T47D (cell line): ENCODE data around the gene PDIA5.

Experiments
- DNase-seq, 2 experiments: peaks; one replicate each; pipeline versions ENCODE4 v3.0.0 to v3.0.0-alpha.2; 2011 to 2012; ENCODE audit warnings: low read depth in 1 of 2, low spot score in 1 of 2
- JUND ChIP-seq: IDR thresholded peaks from 2 replicates; pipeline ENCODE4 v1.6.1; 2012; ENCODE audit warnings: low read depth
- in situ Hi-C: cut with HindIII; loops from 2 replicates; pipeline ENCODE4 v1.10.0; 2016; ENCODE audit warnings: low sequenced_read_pairs, low pct_unique_long_range_greater_than_20kb

Gene PDIA5

GRCh38 chr3:123028233-123028828 lies 38.5 kb upstream of the PDIA5 start:
- peak; percentile 63 to 67 for DNase-seq
- in situ Hi-C loops = no loop called here
- TF ChIP-seq JUND = no peak

- in situ Hi-C loops = no loop called here
- DNase-seq = no peak
- no peak for TF ChIP-seq JUND
Observed at GRCh38 chr3:123031051-123031450, 35.8 kb upstream of the PDIA5 start.

- in situ Hi-C loops = no loop called here
- DNase-seq = no peak
- TF ChIP-seq JUND = no peak
Observed at GRCh38 chr3:123032057-123032456, 34.8 kb upstream of the PDIA5 start.

GRCh38 chr3:123034120-123034519 lies 32.7 kb upstream of the PDIA5 start:
- in situ Hi-C loops = no loop called here
- no peak for TF ChIP-seq JUND
- DNase-seq = no peak

GRCh38 chr3:123034996-123035395 lies 31.8 kb upstream of the PDIA5 start:
- DNase-seq = no peak
- no peak for TF ChIP-seq JUND
- in situ Hi-C loops = no loop called here

GRCh38 chr3:123036352-123037014 lies 30.3 kb upstream of the PDIA5 start:
- in situ Hi-C loops = no loop called here
- no peak for TF ChIP-seq JUND
- no peak for DNase-seq

GRCh38 chr3:123037015-123037375 lies 29.8 kb upstream of the PDIA5 start:
- no peak for TF ChIP-seq JUND
- in situ Hi-C loops = no loop called here

GRCh38 chr3:123038751-123039150 lies 28.1 kb upstream of the PDIA5 start:
- DNase-seq = peak in 1 of 2 experiments; percentile 57
- in situ Hi-C loops = no loop called here
- no peak for TF ChIP-seq JUND

More at GRCh38 chr3:123037015-123037375, 29.8 kb upstream of the PDIA5 start:
- DNase-seq = no peak

- in situ Hi-C loops = no loop called here
Observed at GRCh38 chr3:123039178-123039577, 27.6 kb upstream of the PDIA5 start.

GRCh38 chr3:123042413-123042812 lies 24.4 kb upstream of the PDIA5 start:
- no peak for DNase-seq
- in situ Hi-C loops = no loop called here
- no peak for TF ChIP-seq JUND

More at GRCh38 chr3:123039178-123039577, 27.6 kb upstream of the PDIA5 start:
- no peak for TF ChIP-seq JUND
- peak in 1 of 2 experiments; percentile 30 for DNase-seq

- no peak for TF ChIP-seq JUND
- DNase-seq = no peak
- in situ Hi-C loops = no loop called here
Observed at GRCh38 chr3:123044981-123045763, 21.7 kb upstream of the PDIA5 start.

- TF ChIP-seq JUND = no peak
- in situ Hi-C loops = no loop called here
- no peak for DNase-seq
Observed at GRCh38 chr3:123046262-123047061, 20.4 kb upstream of the PDIA5 start.

GRCh38 chr3:123047062-123047319 lies 19.8 kb upstream of the PDIA5 start:
- TF ChIP-seq JUND = no peak
- DNase-seq = no peak
- in situ Hi-C loops = no loop called here
